Esophagus muscularis mucosa (tissue), 3 donors: ENCODE measurements around the gene COBL.

Experiments used
- EP300 ChIP-seq: sonication (generic); formaldehyde crosslinking; IDR thresholded peaks from one replicate; pipeline ENCODE4 v1.6.1; 2017; ENCODE audit warnings: antibody characterized with exemption
- TF ChIP-seq, protein P1 (sequence below), 3 experiments: fragments of 200-600 bp in 2 of 3; fragments of 450-650 bp in 1 of 3; sonication (generic) in 2 of 3; IDR thresholded peaks; one replicate each; pipeline ENCODE4 v1.5.1; 2017 to 2019; ENCODE audit warnings: antibody characterized with exemption in 3 of 3, mild to moderate bottlenecking in 2 of 3, moderate library complexity in 1 of 3

DNA sequence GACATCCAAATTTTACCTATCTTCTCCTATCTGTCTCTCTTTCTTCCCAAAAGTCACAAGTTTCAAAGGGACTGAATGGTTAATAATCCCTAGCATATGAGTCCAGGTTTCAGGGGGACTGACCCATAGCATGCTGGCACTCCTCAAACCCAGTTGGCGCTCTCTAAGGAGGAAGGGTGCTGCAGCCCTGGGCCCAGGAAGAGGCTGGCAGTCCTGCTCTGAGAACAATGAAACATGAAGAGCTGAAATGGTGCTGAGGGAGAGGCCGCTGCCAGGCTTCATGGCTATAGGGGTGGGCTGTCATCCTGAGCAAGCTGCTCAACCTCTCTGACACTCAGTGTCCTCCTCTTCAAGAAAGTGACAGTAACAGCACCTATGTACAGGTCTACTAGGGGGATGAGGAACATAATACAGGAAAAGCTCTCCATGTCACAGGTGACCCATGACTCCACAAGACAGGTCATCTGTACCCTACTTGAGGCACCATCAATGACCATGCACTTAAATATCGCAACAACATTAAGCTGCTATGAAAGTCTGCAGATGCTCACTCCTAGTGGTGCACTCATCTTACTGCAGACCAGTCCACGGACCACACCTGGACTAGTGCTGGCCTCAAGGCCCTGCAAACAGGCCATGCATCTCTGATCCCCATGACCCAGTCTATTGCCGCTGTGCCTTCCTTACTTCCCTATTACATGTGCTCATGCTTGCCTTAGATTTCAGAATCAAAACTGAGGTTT, 17.0 kb downstream of the COBL start:
- TF ChIP-seq, protein P1, sequence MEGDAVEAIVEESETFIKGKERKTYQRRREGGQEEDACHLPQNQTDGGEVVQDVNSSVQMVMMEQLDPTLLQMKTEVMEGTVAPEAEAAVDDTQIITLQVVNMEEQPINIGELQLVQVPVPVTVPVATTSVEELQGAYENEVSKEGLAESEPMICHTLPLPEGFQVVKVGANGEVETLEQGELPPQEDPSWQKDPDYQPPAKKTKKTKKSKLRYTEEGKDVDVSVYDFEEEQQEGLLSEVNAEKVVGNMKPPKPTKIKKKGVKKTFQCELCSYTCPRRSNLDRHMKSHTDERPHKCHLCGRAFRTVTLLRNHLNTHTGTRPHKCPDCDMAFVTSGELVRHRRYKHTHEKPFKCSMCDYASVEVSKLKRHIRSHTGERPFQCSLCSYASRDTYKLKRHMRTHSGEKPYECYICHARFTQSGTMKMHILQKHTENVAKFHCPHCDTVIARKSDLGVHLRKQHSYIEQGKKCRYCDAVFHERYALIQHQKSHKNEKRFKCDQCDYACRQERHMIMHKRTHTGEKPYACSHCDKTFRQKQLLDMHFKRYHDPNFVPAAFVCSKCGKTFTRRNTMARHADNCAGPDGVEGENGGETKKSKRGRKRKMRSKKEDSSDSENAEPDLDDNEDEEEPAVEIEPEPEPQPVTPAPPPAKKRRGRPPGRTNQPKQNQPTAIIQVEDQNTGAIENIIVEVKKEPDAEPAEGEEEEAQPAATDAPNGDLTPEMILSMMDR (IDR thresholded peaks at IDR 0.05): no peak
- TF ChIP-seq EP300: no peak
